Natural killer cell treated with Interleukin-12 subunit alpha and Interleukin-12 subunit beta and Interleukin-15 and Interleukin-18, amount 100 ng/mL, for 72 hours (primary cell): Measurements from ENCODE around the gene CCDC181. TPM values are rescaled to one million over a fixed set of nuclear protein-coding genes. Genes with fewer than 3 reads are reported as not detected.

Experiments
- ATAC-seq, 2 donors: fragments of 150-1000 bp; cut with Tn5 transposase in 1 of 2; sonication (Bioruptor Pico), chemical (Tn5 transposase) in 1 of 2; 2 replicates each; pipeline ENCODE4 v1.10.0; 2021
- DNase-seq: peaks from one replicate; pipeline ENCODE4 v3.0.0; 2022; ENCODE audit warnings: low spot score
- H3K27ac Mint-ChIP-seq, 2 donors: 1 replicate in 1 of 2; 2 replicates in 1 of 2; pipeline ENCODE4 v1.8.0; 2022; ENCODE audit warnings: mixed read lengths in 2 of 2, mild to moderate bottlenecking in 1 of 2, moderate library complexity in 1 of 2
- H3K27me3 Mint-ChIP-seq, 2 donors: 1 replicate in 1 of 2; 2 replicates in 1 of 2; pipeline ENCODE4 v1.8.0; 2022; ENCODE audit warnings: mixed read lengths in 2 of 2
- H3K36me3 Mint-ChIP-seq: one replicate; pipeline ENCODE4 v1.8.0; 2022; ENCODE audit warnings: mixed read lengths
- H3K4me1 Mint-ChIP-seq, 2 donors: 1 replicate in 1 of 2; 2 replicates in 1 of 2; pipeline ENCODE4 v1.8.0; 2022; ENCODE audit warnings: low read depth in 2 of 2, mixed read lengths in 2 of 2, mild to moderate bottlenecking in 1 of 2
- H3K4me3 Mint-ChIP-seq: one replicate; pipeline ENCODE4 v1.8.0; 2022; ENCODE audit warnings: mixed read lengths
- H3K9me3 Mint-ChIP-seq: 2 replicates; pipeline ENCODE4 v1.8.0; 2022; ENCODE audit warnings: mixed read lengths
- total RNA-seq, 2 donors: library from RNA; stranded (reverse); gene quantifications; one replicate each; pipeline ENCODE4 v1.2.3, GENCODE V29; 2022

The CCDC181 gene
- total RNA-seq, result under 1 TPM; 0.14 to 0.31 TPM

GRCh38 chr1:169427081-169427641, at the start of gene CCDC181:
Gene CCDC181 (minus strand): TSS chr1:169427474. CDS start chr1:169424927, 2,547 bp downstream.
- H3K4me1 Mint-ChIP-seq, result peaks cover 6 to 8% of the 10 kb centered on the region in 2 donors
- ATAC-seq (peak; percentile 86 to 89), DNase-seq (peak; percentile 71)
- peak within 1 kb of the TSS; percentile 93 for H3K4me3 Mint-ChIP-seq
- peaks cover 7% of the 10 kb centered on the region for H3K36me3 Mint-ChIP-seq
- H3K27me3 Mint-ChIP-seq, result peaks cover 67 to 72% of the 10 kb centered on the region in 2 donors
- H3K9me3 Mint-ChIP-seq, result peaks cover 5% of the 10 kb centered on the region
- peak within 1 kb of the TSS; percentile 5 to 12 for H3K27ac Mint-ChIP-seq

GRCh38 chr1:169475806-169476387, 48.6 kb upstream of the CCDC181 start:
- H3K36me3 Mint-ChIP-seq, result no peaks in the 10 kb centered on the region
- no peaks in the 10 kb centered on the region for H3K27me3 Mint-ChIP-seq
- H3K9me3 Mint-ChIP-seq, result no peaks in the 10 kb centered on the region
- no peak overlapping the region for H3K4me3 Mint-ChIP-seq
- no peak overlapping the region for H3K27ac Mint-ChIP-seq
- DNase-seq (no peak), ATAC-seq (no peak)
- H3K4me1 Mint-ChIP-seq, result peaks cover 0 to 5% of the 10 kb centered on the region in 2 donors

GRCh38 chr1:169474302-169474995, 47.2 kb upstream of the CCDC181 start:
- Mint-ChIP-seq H3K9me3 (no peaks in the 10 kb centered on the region), H3K36me3 (no peaks in the 10 kb centered on the region), H3K4me3 (no peak overlapping the region), H3K4me1 (peaks cover 0 to 3% of the 10 kb centered on the region in 2 donors), H3K27me3 (no peaks in the 10 kb centered on the region), H3K27ac (no peak overlapping the region)
- DNase-seq (no peak), ATAC-seq (no peak)

GRCh38 chr1:169473347-169473746, 46.1 kb upstream of the CCDC181 start:
- H3K4me1 Mint-ChIP-seq, result peaks cover 0 to 3% of the 10 kb centered on the region in 2 donors
- H3K9me3 Mint-ChIP-seq, result no peaks in the 10 kb centered on the region
- no peak overlapping the region for H3K4me3 Mint-ChIP-seq
- no peaks in the 10 kb centered on the region for H3K27me3 Mint-ChIP-seq
- no peak for DNase-seq
- H3K27ac Mint-ChIP-seq, result no peak overlapping the region
- H3K36me3 Mint-ChIP-seq, result no peaks in the 10 kb centered on the region
- ATAC-seq, result no peak

GRCh38 chr1:169472738-169473137, 45.5 kb upstream of the CCDC181 start:
- DNase-seq (no peak), ATAC-seq (no peak)
- Mint-ChIP-seq H3K36me3 (no peaks in the 10 kb centered on the region), H3K9me3 (no peaks in the 10 kb centered on the region), H3K4me3 (no peak overlapping the region), H3K4me1 (peaks cover 0 to 3% of the 10 kb centered on the region in 2 donors), H3K27me3 (no peaks in the 10 kb centered on the region), H3K27ac (no peak overlapping the region)

GRCh38 chr1:169468982-169469381, 41.7 kb upstream of the CCDC181 start:
- no peak for ATAC-seq
- no peaks in the 10 kb centered on the region for H3K36me3 Mint-ChIP-seq

GRCh38 chr1:169466259-169467230, 39.3 kb upstream of the CCDC181 start:
- Mint-ChIP-seq H3K27me3 (peaks cover 0 to under 1% of the 10 kb centered on the region in 2 donors), H3K4me1 (peaks cover under 1 to 3% of the 10 kb centered on the region in 2 donors), H3K36me3 (no peaks in the 10 kb centered on the region), H3K4me3 (no peak overlapping the region), H3K9me3 (no peaks in the 10 kb centered on the region), H3K27ac (no peak overlapping the region)
- ATAC-seq (no peak), DNase-seq (no peak)

More at GRCh38 chr1:169468982-169469381, 41.7 kb upstream of the CCDC181 start:
- no peak overlapping the region for H3K27ac Mint-ChIP-seq
- DNase-seq, result no peak
- H3K9me3 Mint-ChIP-seq, result no peaks in the 10 kb centered on the region
- H3K27me3 Mint-ChIP-seq, result no peaks in the 10 kb centered on the region
- H3K4me1 Mint-ChIP-seq, result peaks cover 0 to 3% of the 10 kb centered on the region in 2 donors
- H3K4me3 Mint-ChIP-seq, result no peak overlapping the region

GRCh38 chr1:169465281-169465680, 38.0 kb upstream of the CCDC181 start:
- DNase-seq (no peak), ATAC-seq (no peak)
- no peak overlapping the region for H3K4me3 Mint-ChIP-seq
- no peak overlapping the region for H3K27ac Mint-ChIP-seq
- peaks cover 8% of the 10 kb centered on the region in 2 donors for H3K4me1 Mint-ChIP-seq
- peaks cover 2 to 7% of the 10 kb centered on the region in 2 donors for H3K27me3 Mint-ChIP-seq
- peaks cover 3% of the 10 kb centered on the region for H3K9me3 Mint-ChIP-seq
- peaks cover 4% of the 10 kb centered on the region for H3K36me3 Mint-ChIP-seq

GRCh38 chr1:169462385-169462784, 35.1 kb upstream of the CCDC181 start:
- Mint-ChIP-seq H3K4me3 (no peak overlapping the region), H3K9me3 (peaks cover 3% of the 10 kb centered on the region), H3K4me1 (peaks cover 8 to 11% of the 10 kb centered on the region in 2 donors), H3K36me3 (peaks cover 5% of the 10 kb centered on the region), H3K27me3 (peaks cover 2 to 7% of the 10 kb centered on the region in 2 donors), H3K27ac (no peak overlapping the region)
- DNase-seq (no peak), ATAC-seq (no peak)

- DNase-seq (no peak), ATAC-seq (no peak)
- H3K27ac Mint-ChIP-seq, result no peak overlapping the region
- H3K36me3 Mint-ChIP-seq, result peaks cover 12% of the 10 kb centered on the region
- peaks cover 2 to 7% of the 10 kb centered on the region in 2 donors for H3K27me3 Mint-ChIP-seq
- H3K4me1 Mint-ChIP-seq, result peaks cover 8 to 11% of the 10 kb centered on the region in 2 donors
- peak overlapping the region; percentile 57 for H3K4me3 Mint-ChIP-seq
- H3K9me3 Mint-ChIP-seq, result peaks cover 3% of the 10 kb centered on the region
Observed at GRCh38 chr1:169461390-169462000, 34.2 kb upstream of the CCDC181 start.

- H3K4me3 Mint-ChIP-seq, result peak overlapping the region; percentile 57
- peaks cover 12% of the 10 kb centered on the region for H3K36me3 Mint-ChIP-seq
- no peak overlapping the region for H3K27ac Mint-ChIP-seq
- ATAC-seq, result peak in 1 of 2 donors; percentile 36
- peaks cover 8 to 15% of the 10 kb centered on the region in 2 donors for H3K4me1 Mint-ChIP-seq
- peaks cover 3% of the 10 kb centered on the region for H3K9me3 Mint-ChIP-seq
- DNase-seq, result no peak
- peaks cover 2 to 14% of the 10 kb centered on the region in 2 donors for H3K27me3 Mint-ChIP-seq
Observed at GRCh38 chr1:169460191-169460833, 33.0 kb upstream of the CCDC181 start.

GRCh38 chr1:169457443-169457842, 30.2 kb upstream of the CCDC181 start:
- peaks cover 4 to 14% of the 10 kb centered on the region in 2 donors for H3K27me3 Mint-ChIP-seq
- DNase-seq (no peak), ATAC-seq (no peak)
- H3K4me1 Mint-ChIP-seq, result peaks cover 8 to 15% of the 10 kb centered on the region in 2 donors
- no peak overlapping the region for H3K27ac Mint-ChIP-seq
- peaks cover 3% of the 10 kb centered on the region for H3K9me3 Mint-ChIP-seq
- H3K36me3 Mint-ChIP-seq, result peaks cover 12% of the 10 kb centered on the region
- H3K4me3 Mint-ChIP-seq, result no peak overlapping the region
